ENCODE data around the gene SRPX2.

Gene SRPX2, protein sequence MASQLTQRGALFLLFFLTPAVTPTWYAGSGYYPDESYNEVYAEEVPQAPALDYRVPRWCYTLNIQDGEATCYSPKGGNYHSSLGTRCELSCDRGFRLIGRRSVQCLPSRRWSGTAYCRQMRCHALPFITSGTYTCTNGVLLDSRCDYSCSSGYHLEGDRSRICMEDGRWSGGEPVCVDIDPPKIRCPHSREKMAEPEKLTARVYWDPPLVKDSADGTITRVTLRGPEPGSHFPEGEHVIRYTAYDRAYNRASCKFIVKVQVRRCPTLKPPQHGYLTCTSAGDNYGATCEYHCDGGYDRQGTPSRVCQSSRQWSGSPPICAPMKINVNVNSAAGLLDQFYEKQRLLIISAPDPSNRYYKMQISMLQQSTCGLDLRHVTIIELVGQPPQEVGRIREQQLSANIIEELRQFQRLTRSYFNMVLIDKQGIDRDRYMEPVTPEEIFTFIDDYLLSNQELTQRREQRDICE

DNA sequence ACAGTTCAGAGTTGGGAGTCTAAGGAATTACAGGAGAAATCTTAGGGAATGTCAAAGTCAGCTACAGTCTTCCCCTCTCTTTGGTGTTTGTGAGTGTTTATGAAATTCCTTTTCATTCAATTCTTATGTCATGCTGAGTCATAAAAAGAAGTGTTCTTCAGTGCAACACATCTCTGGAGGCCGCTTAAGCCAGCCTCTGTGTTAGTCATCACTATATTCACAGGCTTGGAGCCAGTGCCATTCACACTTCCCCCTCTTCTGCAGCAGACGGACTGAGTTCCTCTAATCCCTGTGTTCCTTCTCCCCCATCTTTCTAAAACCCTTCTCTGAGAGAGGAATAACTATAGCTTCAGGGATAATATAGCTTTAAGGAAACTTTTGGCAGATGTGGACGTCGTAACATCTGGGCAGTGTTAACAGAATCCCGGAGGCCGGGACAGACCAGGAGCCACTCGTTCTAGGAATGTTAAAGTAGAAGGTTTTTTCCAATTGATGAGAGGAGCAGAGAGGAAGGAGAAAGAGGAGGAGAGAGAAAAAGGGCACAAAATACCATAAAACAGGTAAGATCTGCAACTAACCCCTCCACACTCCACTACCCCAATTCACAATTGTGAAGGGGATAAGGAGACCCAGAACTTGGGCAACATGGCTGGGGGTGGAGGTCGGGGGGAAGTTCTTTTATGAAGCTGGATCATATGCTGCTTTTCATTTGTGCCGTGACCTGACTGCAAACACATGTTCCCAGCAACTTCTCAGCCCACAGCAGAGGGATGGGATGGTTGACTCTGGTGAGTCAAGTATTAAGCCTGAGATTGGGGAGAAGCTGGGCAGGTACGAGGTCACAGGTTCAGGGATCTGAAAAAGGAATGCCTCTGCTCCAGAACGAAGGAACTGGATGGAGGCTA, at the start of gene SRPX2:
TSS of gene SRPX2 (plus strand) at position 244 of the 905 bp plus-strand sequence. CDS start 2,124 bp downstream, outside the sequence.
- DNase-seq = peak; percentile 81

DNA sequence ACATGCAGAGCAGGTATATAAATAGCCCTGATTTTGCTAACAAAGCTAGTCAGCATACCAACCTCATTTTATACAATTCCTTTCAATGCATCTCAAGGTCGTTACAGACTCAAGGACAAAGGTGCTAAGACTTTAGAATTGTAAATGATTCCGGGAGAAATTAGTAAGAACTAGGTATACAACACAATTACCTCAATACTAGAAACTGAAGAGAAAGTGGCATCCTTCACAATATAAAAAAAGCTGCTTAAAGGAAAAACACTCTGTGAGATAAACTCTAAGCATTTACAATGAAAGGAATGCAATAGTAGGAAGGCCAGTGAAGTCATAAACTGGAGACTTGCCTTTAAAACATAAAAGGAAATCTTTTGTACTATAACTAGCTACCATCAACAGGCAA, 47.4 kb upstream of the SRPX2 start:
- DNase-seq = no peak

- no peak for DNase-seq
Observed at GRCh38 chrX:100599456-100599855, 44.5 kb upstream of the SRPX2 start.

- no peak for DNase-seq
Observed at GRCh38 chrX:100600340-100600739, 43.7 kb upstream of the SRPX2 start.

DNA sequence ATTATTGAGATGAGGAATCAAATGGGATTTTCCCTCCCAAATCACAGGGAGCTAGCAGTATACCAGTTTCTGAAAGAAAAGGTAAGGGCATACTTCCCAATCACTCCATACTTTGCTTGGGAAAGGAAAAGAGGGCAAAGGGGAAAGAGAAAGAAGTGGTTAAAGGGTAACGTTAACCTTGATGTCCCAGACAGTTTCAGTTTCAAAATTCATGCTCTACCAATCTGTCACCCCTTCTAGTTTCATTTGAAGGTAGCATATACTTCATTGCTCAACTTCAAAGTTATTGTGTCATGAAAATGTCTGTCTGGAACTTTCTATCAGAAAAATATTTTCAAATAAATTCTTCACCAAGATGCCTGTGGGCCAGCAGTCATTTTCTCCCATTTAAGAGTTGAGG, 43.2 kb upstream of the SRPX2 start:
- DNase-seq = no peak

GRCh38 chrX:100606753-100607152, 37.2 kb upstream of the SRPX2 start:
- DNase-seq = no peak

GRCh38 chrX:100609591-100609990, 34.4 kb upstream of the SRPX2 start:
- no peak for DNase-seq

DNA sequence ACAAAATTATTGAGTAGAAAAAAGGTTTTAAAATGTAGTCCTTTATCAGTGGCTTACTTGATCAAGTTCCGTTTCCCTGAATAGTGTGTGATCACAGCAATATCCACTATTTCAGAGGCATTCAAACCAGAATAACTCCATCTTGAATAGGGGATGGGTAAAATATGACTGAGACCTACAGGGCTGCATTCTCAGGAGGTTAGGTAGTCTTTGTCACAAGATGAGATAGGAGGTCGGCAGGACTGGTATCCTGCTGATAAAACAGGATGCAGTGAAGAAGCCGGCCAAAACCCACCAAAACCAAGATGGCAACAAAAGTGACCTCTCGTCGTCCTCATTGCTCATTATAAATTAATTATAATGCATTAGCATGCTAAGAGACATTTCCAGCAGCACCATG, 32.0 kb upstream of the SRPX2 start:
- no peak for DNase-seq

DNA sequence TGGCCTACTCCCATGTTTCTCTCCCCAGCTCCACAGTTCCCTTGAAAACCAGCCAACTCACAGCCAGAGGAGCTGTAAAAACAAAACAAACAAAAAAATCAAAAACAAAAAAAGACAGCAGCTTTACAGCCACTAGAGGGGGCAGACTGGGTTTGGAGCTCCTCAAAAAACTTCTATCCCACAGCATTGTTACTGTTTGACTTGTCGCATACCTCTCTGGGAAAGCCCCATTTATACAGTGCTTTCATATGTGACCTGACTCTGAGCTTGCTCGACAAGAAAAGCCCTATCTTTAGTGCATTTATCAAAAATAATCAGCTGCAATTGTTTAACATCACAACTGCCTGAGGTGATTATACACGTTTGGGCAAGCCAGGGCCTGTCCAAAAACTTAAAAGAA, 29.0 kb upstream of the SRPX2 start:
- peak; percentile 39 for DNase-seq

- no peak for DNase-seq
Observed at GRCh38 chrX:100623001-100623400, 21.0 kb upstream of the SRPX2 start.

DNA sequence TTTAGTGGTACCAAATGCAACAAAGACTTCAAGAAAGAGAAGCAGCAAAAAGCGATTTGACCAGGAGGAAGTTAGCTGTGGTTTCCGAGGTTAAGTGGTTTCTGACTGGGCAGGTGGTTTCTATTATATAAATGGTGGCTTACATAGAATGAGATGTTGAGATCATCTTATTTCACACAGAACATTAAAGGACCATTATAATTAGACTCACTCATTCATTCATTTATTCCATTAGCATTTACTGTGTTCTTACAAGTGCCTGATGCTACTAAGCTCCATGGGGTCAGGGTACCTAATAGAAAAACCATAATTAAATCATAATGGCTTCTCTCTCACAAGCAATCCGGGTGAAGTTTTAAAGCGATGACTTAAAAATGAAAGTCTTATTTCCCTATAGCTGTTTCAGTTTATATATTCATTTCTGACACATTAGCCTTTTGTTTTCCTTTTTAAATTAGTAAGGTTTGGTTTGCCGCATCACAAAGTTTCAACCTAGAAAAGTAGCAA, 18.0 kb upstream of the SRPX2 start:
- DNase-seq = no peak

DNA sequence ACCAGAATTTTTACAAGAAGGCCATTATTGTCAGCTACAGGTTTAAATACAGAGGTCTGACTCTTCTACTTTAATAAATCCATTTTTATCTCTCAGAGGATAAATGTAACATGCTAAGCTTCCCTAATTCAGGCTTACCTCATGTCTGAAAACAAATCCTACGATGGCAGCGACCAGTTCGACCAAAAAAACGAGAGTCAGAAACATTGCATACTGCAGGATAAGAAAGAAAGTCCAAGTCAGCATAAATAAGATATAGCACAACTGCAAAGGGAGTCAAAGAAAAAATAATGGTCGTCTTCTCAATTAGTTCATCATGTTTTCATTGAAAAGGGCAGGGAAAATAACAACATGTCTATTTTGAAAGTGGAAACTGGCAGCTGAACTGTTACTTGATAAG, 9.0 kb upstream of the SRPX2 start:
- DNase-seq = no peak

GRCh38 chrX:100635989-100636320, 8.0 kb upstream of the SRPX2 start:
- DNase-seq = no peak

GRCh38 chrX:100636321-100636991, 7.5 kb upstream of the SRPX2 start, which contains the start of gene TSPAN6:
Gene TSPAN6, minus strand, starts transcription at chrX:100636806. Its CDS starts 112 bp downstream, at chrX:100636694.
- DNase-seq = peak; percentile 68

DNA sequence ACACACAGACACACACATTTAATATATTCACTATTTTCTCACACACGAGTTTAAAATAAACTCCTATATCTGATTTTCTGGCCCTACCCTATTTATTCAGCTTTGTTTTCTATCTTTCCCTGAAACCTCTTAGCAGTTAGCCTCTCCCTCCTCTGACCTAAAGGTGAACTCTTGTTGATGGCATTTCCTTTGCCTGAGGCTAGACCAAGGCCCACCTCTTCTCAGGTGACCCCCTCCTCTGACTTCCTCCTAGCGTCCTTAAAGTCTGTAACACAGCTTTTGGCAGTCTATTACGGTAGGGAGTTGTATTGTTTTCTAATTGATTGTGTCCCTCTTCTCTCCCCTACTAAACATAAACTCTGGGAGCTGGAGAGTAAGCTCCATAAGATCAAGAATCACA, 1.7 kb upstream of the SRPX2 start:
- DNase-seq = no peak

DNA sequence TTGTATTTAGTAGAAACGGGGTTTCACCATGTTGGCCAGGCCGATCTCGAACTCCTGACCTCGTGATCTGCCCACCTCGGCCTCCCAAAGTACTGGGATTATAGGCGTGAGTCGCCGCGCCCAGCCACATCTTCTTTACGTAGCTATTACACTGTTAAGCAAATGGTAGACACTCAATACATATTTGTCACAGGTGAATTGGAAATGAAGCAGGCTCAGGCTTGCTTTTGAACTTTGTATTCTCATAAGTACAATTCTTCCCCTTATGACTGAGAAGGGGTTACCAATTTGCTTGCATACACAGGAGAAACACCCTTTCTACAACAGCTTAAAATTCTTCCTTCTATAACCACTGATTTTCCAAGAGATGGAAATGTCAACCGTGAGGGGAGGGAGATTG, 787 bp upstream of the SRPX2 start:
- DNase-seq = no peak

DNA sequence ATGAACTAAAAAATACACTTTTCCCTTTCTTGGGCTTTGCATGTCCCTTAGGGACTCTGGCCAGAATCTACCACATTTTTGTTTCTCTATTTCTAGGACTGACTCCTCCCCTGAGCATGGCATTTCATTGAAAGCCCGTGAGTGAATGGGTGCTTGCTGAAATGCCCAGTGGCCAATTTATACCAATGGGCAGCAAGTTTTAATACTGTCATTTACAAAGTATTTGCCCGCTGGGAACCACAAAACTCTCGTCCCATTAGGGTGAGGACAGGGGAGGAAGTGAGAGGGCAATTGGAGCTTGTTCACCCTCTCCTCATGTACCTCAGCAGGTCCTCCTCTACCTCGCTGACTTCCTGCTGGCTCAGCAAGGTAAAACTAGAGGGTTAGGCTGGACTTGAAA, 1.1 kb downstream of the SRPX2 start:
- DNase-seq = no peak

DNA sequence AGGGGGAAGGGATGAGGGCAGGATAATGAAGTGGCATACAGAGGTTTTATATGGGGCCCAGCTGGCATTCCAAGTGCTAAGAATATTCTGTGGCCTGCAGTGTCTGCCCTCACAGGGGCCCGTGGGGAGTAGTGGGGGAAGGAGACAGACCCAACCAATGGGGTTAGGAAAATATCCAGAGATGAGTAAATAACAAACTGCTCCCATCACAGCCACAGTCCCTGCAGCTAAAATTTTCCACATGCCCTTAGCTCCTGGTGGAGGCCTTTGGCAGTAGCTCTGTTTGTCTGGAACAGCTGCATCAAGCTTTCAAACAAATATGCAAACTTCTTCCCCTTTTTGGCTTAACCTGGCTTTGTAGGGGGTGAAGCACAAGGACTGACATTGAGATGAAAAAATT, 3.1 kb downstream of the SRPX2 start:
- DNase-seq = no peak

GRCh38 chrX:100647739-100648138, 3.7 kb downstream of the SRPX2 start:
- DNase-seq = no peak

DNA sequence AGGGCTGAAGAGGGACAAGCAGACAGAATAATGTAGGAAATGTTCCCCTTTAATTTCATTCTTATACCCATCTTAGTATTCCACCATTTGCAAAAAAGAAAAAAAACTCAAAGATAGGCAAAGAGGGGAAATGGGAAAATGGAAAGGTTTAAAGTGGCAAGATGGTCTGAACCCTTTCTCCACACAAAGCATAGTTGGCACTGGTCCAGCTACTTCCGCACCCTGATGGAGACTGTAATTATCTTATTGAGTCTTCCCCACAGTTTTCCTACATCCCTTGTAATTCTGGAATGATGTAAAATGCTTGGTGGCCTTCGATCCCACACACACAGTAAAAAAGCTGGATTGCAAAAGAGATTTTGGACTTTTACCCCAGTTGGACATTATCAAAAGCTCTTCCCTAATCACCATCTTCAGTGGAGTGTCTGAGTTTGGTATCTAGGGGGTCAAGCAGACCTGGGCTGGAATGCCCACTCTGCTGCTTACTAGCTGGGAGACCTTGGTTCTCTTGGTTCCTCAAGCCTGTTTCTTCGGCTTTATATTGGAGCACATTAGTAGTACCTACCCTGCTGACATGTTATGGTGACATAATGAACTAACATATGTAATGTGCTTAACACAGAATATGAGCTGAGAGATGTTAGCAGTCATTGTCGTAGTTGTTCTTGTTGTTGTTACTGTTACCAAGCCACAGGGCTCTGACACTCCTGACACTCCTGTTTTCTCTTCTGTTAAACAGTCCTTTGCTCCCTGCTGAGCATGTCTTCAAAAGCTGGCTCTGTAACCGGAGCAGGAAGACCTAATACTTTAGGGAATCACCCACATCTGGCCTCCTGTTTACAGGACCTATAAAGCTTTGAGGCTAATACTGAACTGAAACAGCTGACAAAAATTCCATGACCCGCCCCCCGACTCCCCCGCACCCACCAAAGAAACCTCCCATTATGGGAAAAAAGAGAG, 4.7 kb downstream of the SRPX2 start:
- DNase-seq = no peak

DNA sequence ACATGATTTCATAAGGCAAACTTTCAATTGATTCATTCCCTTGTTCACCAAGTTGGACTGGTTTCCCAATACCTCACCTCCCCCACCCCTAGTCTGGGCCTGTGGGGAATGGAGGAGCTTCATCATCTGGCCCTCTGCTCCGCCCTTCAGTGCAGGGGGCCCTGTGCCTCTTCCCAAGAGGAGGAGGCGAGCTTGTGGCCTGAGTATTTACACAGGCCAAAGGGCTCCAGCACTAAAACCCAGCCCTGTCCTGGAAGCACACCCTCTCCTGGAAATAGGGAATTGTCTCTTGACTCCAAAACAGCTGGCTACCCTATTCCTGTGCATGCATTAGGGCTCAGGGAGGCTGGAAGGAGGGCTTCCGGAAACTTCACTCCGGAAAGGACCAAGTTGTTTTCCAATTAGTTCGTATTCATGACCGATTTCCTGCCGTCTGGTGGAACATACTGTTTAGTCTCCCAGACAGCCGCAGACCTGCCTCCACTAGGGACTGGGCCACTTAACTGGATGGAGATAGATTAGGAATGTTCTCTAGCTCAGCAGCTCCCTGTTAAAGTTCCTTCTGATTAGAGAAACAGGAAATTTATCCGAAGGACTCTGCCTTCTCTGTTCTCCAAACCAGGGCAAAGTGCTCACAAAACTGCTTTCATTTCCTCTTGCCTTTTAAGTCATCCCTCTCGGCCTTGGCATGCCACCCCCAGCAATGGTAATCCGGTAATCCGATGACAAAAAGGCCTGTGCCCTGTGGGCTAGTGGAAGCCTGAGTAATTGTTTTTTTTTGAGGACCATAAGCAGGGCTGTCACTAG, 5.8 kb downstream of the SRPX2 start:
- peak; percentile 37 for DNase-seq

All from NCI-H226 (cell line).